GM19351 (cell line): ENCODE data around the gene SERAC1.
"Not testable (repeated sequence)": the region's sequence is repeated elsewhere in the genome, so short reads cannot be mapped to it uniquely, and the experiment has no call there.

ENCODE experiments used
- ATAC-seq: cut with Tn5 transposase; IDR thresholded peaks from one replicate; pipeline ENCODE4 v1.9.1; 2021; ENCODE audit warnings: mild to moderate bottlenecking, moderate library complexity; ENCODE audit not compliant: unreplicated experiment

The SERAC1 gene

GRCh38 chr6:158168040-158168289, at the start of gene SERAC1:
Gene SERAC1 (minus strand): TSS chr6:158168262. CDS start chr6:158158363, 9,899 bp downstream.
- ATAC-seq: no peak

- peak; percentile 99 for ATAC-seq
Measured at GRCh38 chr6:158213925-158214674, 46.0 kb upstream of the SERAC1 start.

GRCh38 chr6:158211273-158212055, 43.4 kb upstream of the SERAC1 start:
- no peak for ATAC-seq

- not testable (repeated sequence) for ATAC-seq
Measured at GRCh38 chr6:158209582-158210333, 41.7 kb upstream of the SERAC1 start.

- not testable (repeated sequence) for ATAC-seq
Measured at GRCh38 chr6:158208226-158209030, 40.4 kb upstream of the SERAC1 start.

GRCh38 chr6:158207422-158207788, 39.3 kb upstream of the SERAC1 start:
- ATAC-seq: peak; percentile 98

GRCh38 chr6:158206740-158207421, 38.8 kb upstream of the SERAC1 start:
- no peak for ATAC-seq

- ATAC-seq: no peak
Measured at GRCh38 chr6:158205169-158205944, 37.3 kb upstream of the SERAC1 start.

- ATAC-seq: no peak
Measured at GRCh38 chr6:158198461-158198860, 30.4 kb upstream of the SERAC1 start.

- no peak for ATAC-seq
Measured at GRCh38 chr6:158194487-158195280, 26.6 kb upstream of the SERAC1 start.

- no peak for ATAC-seq
Measured at GRCh38 chr6:158191761-158192160, 23.7 kb upstream of the SERAC1 start.

GRCh38 chr6:158191032-158191431, 23.0 kb upstream of the SERAC1 start:
- no peak for ATAC-seq

- ATAC-seq: no peak
Measured at GRCh38 chr6:158188591-158188990, 20.5 kb upstream of the SERAC1 start.

GRCh38 chr6:158185729-158186456, 17.8 kb upstream of the SERAC1 start:
- no peak for ATAC-seq

GRCh38 chr6:158184608-158185007, 16.5 kb upstream of the SERAC1 start:
- ATAC-seq: no peak

- not testable (repeated sequence) for ATAC-seq
Measured at GRCh38 chr6:158183174-158183972, 15.3 kb upstream of the SERAC1 start.

GRCh38 chr6:158177712-158178111, 9.7 kb upstream of the SERAC1 start:
- not testable (repeated sequence) for ATAC-seq
